ENCODE measurements around the gene RNF144A.

RNF144A gene

GRCh38 chr2:6927753-6928152, 10.5 kb downstream of the RNF144A start:
- TF ChIP-seq CTCF (IDR thresholded peaks at IDR 0.05; ENCODE audit: insufficient read depth, low read depth, low read length, missing control alignments): no peak
- H3K4me3 ChIP-seq (ENCODE audit: low read depth, low read length): no peak overlapping the region
- no peak for DNase-seq (ENCODE audit: low read depth)

GRCh38 chr2:6928452-6928851, 11.2 kb downstream of the RNF144A start:
- H3K4me3 ChIP-seq (ENCODE audit: low read depth, low read length): no peak overlapping the region
- no peak for DNase-seq (ENCODE audit: low read depth)
- TF ChIP-seq CTCF (IDR thresholded peaks at IDR 0.05; ENCODE audit: insufficient read depth, low read depth, low read length, missing control alignments): no peak

GRCh38 chr2:6929196-6929819, 12.1 kb downstream of the RNF144A start:
- no peak overlapping the region for H3K4me3 ChIP-seq (ENCODE audit: low read depth, low read length)
- no peak for DNase-seq (ENCODE audit: low read depth)
- TF ChIP-seq CTCF (IDR thresholded peaks at IDR 0.05; ENCODE audit: insufficient read depth, low read depth, low read length, missing control alignments): no peak

DNA sequence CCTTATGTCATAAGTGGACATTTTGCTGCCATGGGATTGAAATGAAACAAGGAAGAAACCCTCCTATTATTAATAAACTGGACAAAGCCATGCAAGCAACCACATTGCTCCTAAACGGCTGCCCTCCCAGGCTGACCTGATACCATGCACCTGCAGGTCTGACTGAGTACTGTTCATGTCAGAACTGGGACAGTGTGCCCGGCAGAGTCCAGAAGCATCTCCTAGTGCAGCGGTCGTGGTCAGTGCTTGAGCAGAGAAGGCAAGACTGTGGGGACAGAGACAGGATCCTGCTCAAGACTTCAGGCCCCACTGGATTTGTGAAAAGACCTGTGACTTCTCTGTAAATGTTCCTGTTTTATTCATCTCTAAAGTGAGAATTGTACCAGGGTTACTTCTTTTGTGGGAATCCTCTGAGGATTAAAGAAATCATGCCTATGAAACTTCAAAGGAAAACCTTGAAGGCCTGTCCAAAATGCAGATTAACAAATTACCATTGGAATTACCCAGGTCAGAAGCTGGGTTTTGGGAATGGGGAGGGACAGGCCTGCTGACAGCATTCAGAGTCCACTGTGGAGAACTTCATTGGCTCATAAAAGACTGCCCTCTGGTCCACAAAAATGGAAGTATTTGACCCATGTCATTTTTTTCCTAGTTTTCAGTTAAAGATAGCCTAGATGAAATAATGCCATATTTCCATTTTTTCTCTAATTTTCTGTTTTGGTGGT, 13.9 kb downstream of the RNF144A start:
- DNase-seq (ENCODE audit: low read depth): no peak
- no peak for TF ChIP-seq CTCF (IDR thresholded peaks at IDR 0.05; ENCODE audit: insufficient read depth, low read depth, low read length, missing control alignments)

GRCh38 chr2:6931753-6932152, 14.5 kb downstream of the RNF144A start:
- no peak overlapping the region for H3K4me3 ChIP-seq (ENCODE audit: low read depth, low read length)
- DNase-seq (ENCODE audit: low read depth): no peak
- no peak for TF ChIP-seq CTCF (IDR thresholded peaks at IDR 0.05; ENCODE audit: insufficient read depth, low read depth, low read length, missing control alignments)

More for the DNA sequence above, 13.9 kb downstream of the RNF144A start:
- H3K4me3 ChIP-seq (ENCODE audit: low read depth, low read length): no peak overlapping the region

- TF ChIP-seq CTCF (IDR thresholded peaks at IDR 0.05; ENCODE audit: insufficient read depth, low read depth, low read length, missing control alignments): no peak
- no peak for DNase-seq (ENCODE audit: low read depth)
- H3K4me3 ChIP-seq (ENCODE audit: low read depth, low read length): no peak overlapping the region
Measured at GRCh38 chr2:6932206-6932605, 15.0 kb downstream of the RNF144A start.

Measured in GM12865 (cell line).